Lung (tissue), 12 donors: ENCODE results near the gene SETBP1. TPM values are rescaled to one million over a fixed set of nuclear protein-coding genes. Genes with fewer than 3 reads are reported as not detected.

ENCODE experiments used
- ATAC-seq: fragments of 200-7000 bp; cut with Tn5 transposase; one replicate; pipeline ENCODE4 v1.9.1; 2020; ENCODE audit warnings: moderate number of reproducible peaks; ENCODE audit not compliant: insufficient read depth, low FRiP score
- DNase-seq, 3 donors: peaks; one replicate each; pipeline ENCODE4 v3.0.0-alpha.2; 2013 to 2017
- H3K27ac ChIP-seq, 2 donors: one replicate each; pipeline ENCODE4 v1.5.1; 2013; ENCODE audit warnings: mild to moderate bottlenecking in 2 of 2, moderate library complexity in 2 of 2, control low read depth in 1 of 2, inconsistent platforms in 1 of 2, low read depth in 1 of 2, low read length in 1 of 2
- H3K27me3 ChIP-seq, 3 donors: one replicate each; pipeline ENCODE4 v1.5.1; 2013; ENCODE audit warnings: low read length in 2 of 3; ENCODE audit not compliant: control insufficient read depth in 3 of 3, insufficient read depth in 3 of 3
- H3K36me3 ChIP-seq, 4 donors: one replicate each; pipeline ENCODE4 v1.5.1; 2013; ENCODE audit warnings: low read length in 4 of 4, mild to moderate bottlenecking in 1 of 4, moderate library complexity in 1 of 4; ENCODE audit not compliant: control insufficient read depth in 4 of 4, insufficient read depth in 4 of 4
- H3K4me1 ChIP-seq, 5 donors: one replicate each; pipeline ENCODE4 v1.5.1; 2013; ENCODE audit warnings: low read length in 5 of 5, mild to moderate bottlenecking in 2 of 5, moderate library complexity in 1 of 5; ENCODE audit not compliant: control insufficient read depth in 5 of 5, insufficient read depth in 5 of 5
- H3K4me3 ChIP-seq: one replicate; pipeline ENCODE4 v1.5.1; 2013; ENCODE audit warnings: mild to moderate bottlenecking, control low read depth, moderate library complexity
- H3K9ac ChIP-seq, 2 donors: one replicate each; pipeline ENCODE4 v1.5.1; 2013; ENCODE audit warnings: low read length in 2 of 2, control low read depth in 1 of 2; ENCODE audit not compliant: insufficient read depth in 1 of 2
- H3K9me3 ChIP-seq, 4 donors: one replicate each; pipeline ENCODE4 v1.5.1; 2013; ENCODE audit warnings: low read length in 3 of 4, mild to moderate bottlenecking in 1 of 4, moderate library complexity in 1 of 4; ENCODE audit not compliant: control insufficient read depth in 4 of 4, insufficient read depth in 3 of 4
- WGBS, 2 donors: extraction: QIAGEN DNeasy Blood & Tissue Kit; methylation state at CpG; one replicate each; pipeline ENCODE4 v1.1.7; 2013; 5-methylcytosine and 5-hydroxymethylcytosine counted together
- polyA plus RNA-seq, 2 donors: library from polyadenylated mRNA; stranded (reverse); fragments of 200-250 nt; gene quantifications; one replicate each; pipeline ENCODE4 v1.2.1, GENCODE V29; 2013
- total RNA-seq, 2 donors: library from RNA; depleted of rRNA in 1 of 2; stranded (reverse); fragments of >200 nt in 1 of 2; gene quantifications; one replicate each; pipeline ENCODE4 v1.2.1, GENCODE V29; 2014 to 2021
- TF ChIP-seq, protein P1 (sequence below): IDR thresholded peaks from 2 replicates; pipeline ENCODE4 v1.5.1; 2012; ENCODE audit warnings: mild to moderate bottlenecking; ENCODE audit errors: control extremely low read depth, extremely low read depth
- donor health status: control.
- donor health status: control.
- donor health status: Bipolar disorder and iron deficiency.
- donor health status: healthy.
- donor health status: DM: yes; HTN: yes; CAD: no.

SETBP1 gene
- total and polyA plus RNA-seq, 4 donors = 1.6 to 43.8 (median 16.6) TPM

GRCh38 chr18:44945888-44946401, 265.3 kb downstream of the SETBP1 start:
- Histone ChIP-seq H3K9ac (no peak overlapping the region), H3K9me3 (peaks cover 0 to 2% (median 0%) of the 10 kb centered on the region in 4 donors), H3K36me3 (peaks cover 0 to 11% (median 5%) of the 10 kb centered on the region in 4 donors), H3K4me1 (peaks cover 0 to 5% (median 4%) of the 10 kb centered on the region in 5 donors), H3K4me3 (no peak overlapping the region), H3K27me3 (no peaks in the 10 kb centered on the region), H3K27ac (no peak overlapping the region)
- TF ChIP-seq, protein P1, sequence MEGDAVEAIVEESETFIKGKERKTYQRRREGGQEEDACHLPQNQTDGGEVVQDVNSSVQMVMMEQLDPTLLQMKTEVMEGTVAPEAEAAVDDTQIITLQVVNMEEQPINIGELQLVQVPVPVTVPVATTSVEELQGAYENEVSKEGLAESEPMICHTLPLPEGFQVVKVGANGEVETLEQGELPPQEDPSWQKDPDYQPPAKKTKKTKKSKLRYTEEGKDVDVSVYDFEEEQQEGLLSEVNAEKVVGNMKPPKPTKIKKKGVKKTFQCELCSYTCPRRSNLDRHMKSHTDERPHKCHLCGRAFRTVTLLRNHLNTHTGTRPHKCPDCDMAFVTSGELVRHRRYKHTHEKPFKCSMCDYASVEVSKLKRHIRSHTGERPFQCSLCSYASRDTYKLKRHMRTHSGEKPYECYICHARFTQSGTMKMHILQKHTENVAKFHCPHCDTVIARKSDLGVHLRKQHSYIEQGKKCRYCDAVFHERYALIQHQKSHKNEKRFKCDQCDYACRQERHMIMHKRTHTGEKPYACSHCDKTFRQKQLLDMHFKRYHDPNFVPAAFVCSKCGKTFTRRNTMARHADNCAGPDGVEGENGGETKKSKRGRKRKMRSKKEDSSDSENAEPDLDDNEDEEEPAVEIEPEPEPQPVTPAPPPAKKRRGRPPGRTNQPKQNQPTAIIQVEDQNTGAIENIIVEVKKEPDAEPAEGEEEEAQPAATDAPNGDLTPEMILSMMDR = no peak
- DNase-seq (no peak), ATAC-seq (no peak)
- WGBS, 2 donors = 81 to 86% methylated on average over 4 of the region's 4 CpGs

GRCh38 chr18:44946529-44947113, 265.9 kb downstream of the SETBP1 start:
- no peak for ATAC-seq
- TF ChIP-seq, protein P1 = no peak
- Histone ChIP-seq H3K36me3 (peaks cover 0 to 15% (median 8%) of the 10 kb centered on the region in 4 donors), H3K9me3 (peaks cover 0 to 2% (median 0%) of the 10 kb centered on the region in 4 donors), H3K27ac (no peak overlapping the region), H3K27me3 (no peaks in the 10 kb centered on the region), H3K9ac (no peak overlapping the region), H3K4me1 (peaks cover 0 to 5% (median 4%) of the 10 kb centered on the region in 5 donors), H3K4me3 (no peak overlapping the region)
- 80 to 87% methylated on average over 4 of the region's 4 CpGs for WGBS, 2 donors
- no peak for DNase-seq

GRCh38 chr18:44949967-44950366, 269.3 kb downstream of the SETBP1 start:
- H3K27me3 ChIP-seq = no peaks in the 10 kb centered on the region
- ATAC-seq (no peak), DNase-seq (no peak)
- TF ChIP-seq, protein P1 = no peak
- H3K36me3 ChIP-seq = peaks cover 0 to 28% (median 15%) of the 10 kb centered on the region in 4 donors
- H3K4me3 ChIP-seq = no peak overlapping the region
- peaks cover 0 to 2% (median 0%) of the 10 kb centered on the region in 5 donors for H3K4me1 ChIP-seq
- 85 to 88% methylated on average over 7 of the region's 7 CpGs for WGBS, 2 donors
- peaks cover 0 to 2% (median 0%) of the 10 kb centered on the region in 4 donors for H3K9me3 ChIP-seq
- H3K9ac ChIP-seq = no peak overlapping the region
- H3K27ac ChIP-seq = no peak overlapping the region
